Neuronal stem cell (in vitro differentiated cells): Measurements from ENCODE around the gene PAK2.

ENCODE experiments used
- DNase-seq: peaks from one replicate; pipeline ENCODE4 v3.0.0-alpha.2; 2013; ENCODE audit warnings: low spot score
- H2AFZ ChIP-seq: one replicate; pipeline ENCODE4 v1.6.1; 2013; ENCODE audit warnings: mild to moderate bottlenecking, low read length, inconsistent platforms
- H2AK5ac ChIP-seq: 2 replicates; pipeline ENCODE4 v1.6.1; 2013; ENCODE audit warnings: low read depth, mild to moderate bottlenecking, inconsistent platforms, low read length, moderate library complexity, mixed read lengths
- H2BK120ac ChIP-seq: 2 replicates; pipeline ENCODE4 v1.6.1; 2013; ENCODE audit warnings: low read depth, mild to moderate bottlenecking, inconsistent platforms, low read length, moderate library complexity, mixed read lengths
- H2BK12ac ChIP-seq: one replicate; pipeline ENCODE4 v1.6.1; 2013; ENCODE audit warnings: low read length, inconsistent platforms
- H2BK15ac ChIP-seq: 2 replicates; pipeline ENCODE4 v1.6.1; 2013; ENCODE audit warnings: mild to moderate bottlenecking, low read length, inconsistent platforms, mixed read lengths
- H2BK5ac ChIP-seq: one replicate; pipeline ENCODE4 v1.6.1; 2013; ENCODE audit warnings: inconsistent platforms, mild to moderate bottlenecking, low read length, moderate library complexity
- H3K14ac ChIP-seq: one replicate; pipeline ENCODE4 v1.6.1; 2013; ENCODE audit warnings: low read length, inconsistent platforms
- H3K18ac ChIP-seq: 2 replicates; pipeline ENCODE4 v1.6.1; 2013; ENCODE audit warnings: low read length, inconsistent platforms
- H3K23ac ChIP-seq: 2 replicates; pipeline ENCODE4 v1.6.1; 2013; ENCODE audit warnings: low read depth, mild to moderate bottlenecking, mixed read lengths, low read length, inconsistent platforms; ENCODE audit not compliant: poor library complexity
- H3K27ac ChIP-seq: replicated peaks from 3 replicates; pipeline ENCODE4 v1.5.1; 2013; ENCODE audit warnings: low read length, inconsistent platforms
- H3K27me3 ChIP-seq, 3 experiments: 2 replicates each; pipeline ENCODE4 v1.6.1; 2013; ENCODE audit warnings: low read length in 3 of 3, mild to moderate bottlenecking in 2 of 3, inconsistent platforms in 1 of 3, low read depth in 1 of 3, mixed read lengths in 1 of 3, moderate library complexity in 1 of 3; ENCODE audit not compliant: control insufficient read depth in 3 of 3, insufficient read depth in 3 of 3
- H3K36me3 ChIP-seq, 2 donors: replicated peaks in 1 of 2; 2 replicates each; pipeline ENCODE4 v1.6.1; 2013; ENCODE audit warnings: low read length in 2 of 2; ENCODE audit not compliant: control insufficient read depth in 2 of 2, insufficient read depth in 2 of 2
- H3K4ac ChIP-seq: 2 replicates; pipeline ENCODE4 v1.6.1; 2013; ENCODE audit warnings: inconsistent platforms, mild to moderate bottlenecking, low read length, moderate library complexity
- H3K4me1 ChIP-seq, 2 donors: 1 replicate in 1 of 2; 2 replicates in 1 of 2; pipeline ENCODE4 v1.6.1; 2013; ENCODE audit warnings: low read length in 2 of 2, low read depth in 1 of 2; ENCODE audit not compliant: control insufficient read depth in 2 of 2, insufficient read depth in 1 of 2
- H3K4me2 ChIP-seq: one replicate; pipeline ENCODE4 v1.6.1; 2013; ENCODE audit warnings: mild to moderate bottlenecking, low read length, inconsistent platforms; ENCODE audit not compliant: insufficient read depth, poor library complexity, severe bottlenecking
- H3K4me3 ChIP-seq, 2 donors: 2 replicates each; pipeline ENCODE4 v1.5.1; 2013; ENCODE audit warnings: low read length in 2 of 2, mild to moderate bottlenecking in 2 of 2, inconsistent platforms in 1 of 2, moderate library complexity in 1 of 2
- H3K79me1 ChIP-seq: one replicate; pipeline ENCODE4 v1.6.1; 2013; ENCODE audit warnings: low read depth, mild to moderate bottlenecking, inconsistent platforms, low read length, moderate library complexity
- H3K9ac ChIP-seq: one replicate; pipeline ENCODE4 v1.6.1; 2013; ENCODE audit warnings: mild to moderate bottlenecking, low read depth, low read length, inconsistent platforms; ENCODE audit not compliant: poor library complexity
- H3K9me3 ChIP-seq, 2 donors: replicated peaks in 1 of 2; 2 replicates each; pipeline versions ENCODE3 to v1.6.1; 2013; ENCODE audit warnings: low read length in 2 of 2, mild to moderate bottlenecking in 2 of 2, inconsistent platforms in 1 of 2, low read depth in 1 of 2, mixed read lengths in 1 of 2, moderate library complexity in 1 of 2; ENCODE audit not compliant: control insufficient read depth in 2 of 2, insufficient read depth in 1 of 2
- H4K8ac ChIP-seq: one replicate; pipeline ENCODE4 v1.6.1; 2013; ENCODE audit warnings: low read depth, mild to moderate bottlenecking, inconsistent platforms, low read length, moderate library complexity
- H4K91ac ChIP-seq: one replicate; pipeline ENCODE4 v1.6.1; 2013; ENCODE audit warnings: low read length, low read depth, mild to moderate bottlenecking, inconsistent platforms; ENCODE audit not compliant: poor library complexity
- WGBS, 2 donors: extraction: QIAGEN DNeasy Blood & Tissue Kit; methylation state at CpG; one replicate each; pipeline ENCODE4 v1.1.7; 2013; ENCODE audit warnings: missing lambda C conversion rate in 2 of 2, mixed read lengths in 1 of 2; ENCODE audit not compliant: insufficient read length in 2 of 2, insufficient replicate concordance in 1 of 2; ENCODE audit errors: extremely low coverage in 2 of 2; 5-methylcytosine and 5-hydroxymethylcytosine counted together

The PAK2 gene

DNA sequence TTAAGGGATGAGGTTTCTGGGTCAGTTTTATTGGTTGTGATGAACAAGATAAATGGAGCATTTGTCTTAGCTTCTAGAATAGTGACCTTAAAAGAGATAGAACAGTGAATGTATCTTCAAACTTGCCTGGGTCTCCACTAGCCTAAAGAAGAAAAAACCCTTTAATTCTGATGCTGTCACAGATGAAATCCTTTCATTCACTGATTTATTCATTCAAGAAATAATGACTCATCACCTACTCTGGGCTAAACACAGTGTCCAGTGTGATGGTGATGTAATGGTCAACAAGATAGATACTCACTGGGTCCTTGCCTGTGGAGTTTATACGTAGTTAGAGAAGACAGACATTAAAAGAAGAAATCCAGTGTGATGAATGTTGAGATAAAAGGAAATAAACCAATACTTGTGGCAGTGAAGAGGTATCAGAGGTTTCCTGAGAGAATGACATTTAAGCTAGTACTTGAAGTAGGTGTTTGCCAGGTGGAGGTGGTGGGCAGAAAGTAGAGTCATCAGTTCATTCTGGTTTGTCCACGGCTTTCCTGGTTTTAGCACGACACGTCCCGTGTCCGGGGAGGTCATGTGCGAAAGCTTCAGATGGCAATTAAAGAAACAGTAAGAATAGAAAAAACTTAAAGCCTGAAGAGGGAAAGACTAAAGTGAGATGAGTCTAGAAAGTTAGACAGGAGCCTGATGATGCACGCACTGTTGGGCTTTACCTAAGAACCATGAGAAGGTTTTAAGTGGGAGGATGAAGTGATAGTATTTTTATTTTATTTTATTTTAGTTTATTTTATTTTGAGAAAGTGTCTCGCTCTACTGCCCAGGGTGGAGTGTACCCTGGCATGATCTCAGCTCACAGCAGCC lies 18.5 kb downstream of the PAK2 start:
- no CpG with 5 or more reads among the region's 9 CpGs for WGBS, 2 donors
- no peak overlapping the region for H2BK12ac ChIP-seq
- H3K9me3 ChIP-seq = peaks cover 19 to 51% of the 10 kb centered on the region in 2 donors
- no peaks in the 10 kb centered on the region for H3K27me3 ChIP-seq
- no peaks in the 10 kb centered on the region for H3K4me1 ChIP-seq
- H4K91ac ChIP-seq = no peak overlapping the region
- H3K9ac ChIP-seq = no peak overlapping the region
- H3K23ac ChIP-seq = no peak overlapping the region
- H2AK5ac ChIP-seq = no peak overlapping the region
- no peak overlapping the region for H2BK5ac ChIP-seq
- H3K18ac ChIP-seq = no peak overlapping the region
- H2AFZ ChIP-seq = no peak overlapping the region
- no peak overlapping the region for H2BK120ac ChIP-seq
- peaks cover 15 to 37% of the 10 kb centered on the region in 2 donors for H3K36me3 ChIP-seq
- no peak overlapping the region for H3K14ac ChIP-seq
- H3K79me1 ChIP-seq = peaks cover 2% of the 10 kb centered on the region
- no peak overlapping the region for H3K4me3 ChIP-seq
- H3K4me2 ChIP-seq = no peak overlapping the region
- H3K27ac ChIP-seq = no peak overlapping the region
- no peak overlapping the region for H4K8ac ChIP-seq
- H2BK15ac ChIP-seq = no peak overlapping the region
- no peak overlapping the region for H3K4ac ChIP-seq
- no peak for DNase-seq

- H3K4me3 ChIP-seq = no peak overlapping the region
Measured at GRCh38 chr3:196763179-196763578, 23.5 kb downstream of the PAK2 start.

DNA sequence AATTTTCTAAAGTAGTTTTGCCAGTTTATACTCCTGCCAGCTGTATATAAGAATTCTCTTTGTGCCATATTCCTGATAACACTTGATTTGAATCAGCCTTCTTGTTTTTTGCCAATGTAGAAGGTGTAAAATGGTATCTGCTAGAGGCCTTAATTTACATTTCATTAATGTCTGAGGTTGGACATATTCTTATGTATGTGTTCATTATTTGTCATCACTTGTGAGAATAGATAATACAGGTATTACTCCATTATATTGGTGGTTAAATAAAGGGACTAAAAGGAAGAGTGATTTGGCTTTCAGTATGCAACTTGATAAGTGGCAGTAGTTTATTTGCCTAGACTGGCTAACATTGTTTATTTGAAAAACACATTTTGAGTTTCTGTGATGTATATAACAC lies 25.8 kb downstream of the PAK2 start:
- peaks cover under 1 to 41% of the 10 kb centered on the region in 2 donors for H3K36me3 ChIP-seq
- no peak overlapping the region for H3K4me3 ChIP-seq

More at GRCh38 chr3:196763179-196763578, 23.5 kb downstream of the PAK2 start:
- Histone ChIP-seq H2AFZ (no peak overlapping the region), H3K14ac (no peak overlapping the region), H2BK15ac (no peak overlapping the region), H3K27ac (no peak overlapping the region), H4K8ac (no peak overlapping the region), H3K4me2 (no peak overlapping the region), H3K4me1 (no peaks in the 10 kb centered on the region), H3K18ac (no peak overlapping the region), H2AK5ac (no peak overlapping the region), H3K27me3 (no peaks in the 10 kb centered on the region), H2BK5ac (no peak overlapping the region), H4K91ac (no peak overlapping the region), H3K79me1 (peaks cover 2% of the 10 kb centered on the region), H3K4ac (no peak overlapping the region), H2BK12ac (no peak overlapping the region), H3K9ac (no peak overlapping the region), H3K9me3 (peaks cover 11 to 16% of the 10 kb centered on the region in 2 donors), H3K36me3 (peaks cover 8 to 30% of the 10 kb centered on the region in 2 donors), H2BK120ac (no peak overlapping the region), H3K23ac (no peak overlapping the region)
- no peak for DNase-seq
- no CpG with 5 or more reads among the region's 7 CpGs for WGBS, 2 donors

GRCh38 chr3:196771067-196771466 lies 31.4 kb downstream of the PAK2 start:
- no peak overlapping the region for H2AFZ ChIP-seq
- H3K79me1 ChIP-seq = peaks cover 2% of the 10 kb centered on the region
- H3K4me1 ChIP-seq = peaks cover 0 to 3% of the 10 kb centered on the region in 2 donors
- H3K4me2 ChIP-seq = no peak overlapping the region
- no peak overlapping the region for H2BK15ac ChIP-seq
- no peak overlapping the region for H2BK12ac ChIP-seq
- H2AK5ac ChIP-seq = no peak overlapping the region
- H2BK120ac ChIP-seq = no peak overlapping the region
- no CpG with 5 or more reads among the region's 1 CpG for WGBS, 2 donors
- no peak overlapping the region for H3K14ac ChIP-seq
- no peak overlapping the region for H4K8ac ChIP-seq
- H3K23ac ChIP-seq = no peak overlapping the region
- DNase-seq = no peak
- peaks cover 1 to 37% of the 10 kb centered on the region in 2 donors for H3K36me3 ChIP-seq
- no peak overlapping the region for H3K18ac ChIP-seq
- no peak overlapping the region for H3K27ac ChIP-seq
- no peak overlapping the region for H3K9ac ChIP-seq
- H4K91ac ChIP-seq = no peak overlapping the region
- H3K4me3 ChIP-seq = no peak overlapping the region
- H3K9me3 ChIP-seq = peaks cover 0 to 10% of the 10 kb centered on the region in 2 donors
- no peaks in the 10 kb centered on the region for H3K27me3 ChIP-seq
- no peak overlapping the region for H3K4ac ChIP-seq
- H2BK5ac ChIP-seq = no peak overlapping the region

More for the DNA sequence above, 25.8 kb downstream of the PAK2 start:
- Histone ChIP-seq H3K23ac (no peak overlapping the region), H2BK120ac (no peak overlapping the region), H3K14ac (no peak overlapping the region), H3K9me3 (peaks cover 7 to 12% of the 10 kb centered on the region in 2 donors), H3K27ac (no peak overlapping the region), H2BK5ac (no peak overlapping the region), H3K27me3 (no peaks in the 10 kb centered on the region), H4K91ac (no peak overlapping the region), H3K4ac (no peak overlapping the region), H4K8ac (no peak overlapping the region), H3K4me1 (no peaks in the 10 kb centered on the region), H2AK5ac (no peak overlapping the region), H3K9ac (no peak overlapping the region), H3K18ac (no peak overlapping the region), H2AFZ (no peak overlapping the region), H3K79me1 (no peaks in the 10 kb centered on the region), H2BK12ac (no peak overlapping the region), H3K4me2 (no peak overlapping the region), H2BK15ac (no peak overlapping the region)
- no peak for DNase-seq
